ENCODE data around the gene TUBG2. TPM values are rescaled to one million over a fixed set of nuclear protein-coding genes. Genes with fewer than 3 reads are reported as not detected.

Gene TUBG2
- total RNA-seq, 4 donors from 2014 or later, result 19.7 to 57.3 (median 33.7) TPM

- Histone ChIP-seq H3K4me3 (no peak overlapping the region), H3K4me1 (peaks cover 0 to 52% (median 29%) of the 10 kb centered on the region in 3 donors), H3K27me3 (no peaks in the 10 kb centered on the region), H3K36me3 (peaks cover 0 to 53% of the 10 kb centered on the region in 2 donors), H3K27ac (peak overlapping the region in 3 of 4 donors; percentile 68 to 99 (median 71)), H3K9me3 (no peaks in the 10 kb centered on the region)
- TF ChIP-seq CTCF (IDR thresholded peaks at IDR 0.05) (no peak), POLR2A (IDR thresholded peaks at IDR 0.05) (no peak), POLR2AphosphoS5 (IDR thresholded peaks at IDR 0.05) (no peak), EP300 (IDR thresholded peaks at IDR 0.05) (no peak)
- ATAC-seq, result no peak
- 75 to 85% methylated on average over 10 to 13 of the region's 50 CpGs for WGBS, 2 donors (ENCODE audit: low coverage in 1 of 2)
Measured at GRCh38 chr17:42684929-42685556, 26.0 kb downstream of the TUBG2 start.

- Histone ChIP-seq H3K27ac (no peak overlapping the region), H3K27me3 (no peaks in the 10 kb centered on the region), H3K36me3 (peaks cover 0 to 61% of the 10 kb centered on the region in 2 donors), H3K4me3 (no peak overlapping the region), H3K9me3 (no peaks in the 10 kb centered on the region), H3K4me1 (peaks cover 0 to 44% (median 23%) of the 10 kb centered on the region in 3 donors)
- TF ChIP-seq CTCF (IDR thresholded peaks at IDR 0.05) (no peak), POLR2A (IDR thresholded peaks at IDR 0.05) (no peak), EP300 (IDR thresholded peaks at IDR 0.05) (no peak), POLR2AphosphoS5 (IDR thresholded peaks at IDR 0.05) (no peak)
- ATAC-seq, result no peak
- WGBS, 2 donors (ENCODE audit: low coverage in 1 of 2), result 67 to 75% methylated on average over 4 to 9 of the region's 14 CpGs
Measured at GRCh38 chr17:42685831-42686230, 26.7 kb downstream of the TUBG2 start.

- no peak for ATAC-seq
- peaks cover 0 to 36% (median 20%) of the 10 kb centered on the region in 3 donors for H3K4me1 ChIP-seq
- no peak overlapping the region for H3K4me3 ChIP-seq
- 78% methylated on average over 22 of the region's 32 CpGs; no CpG with 5 or more reads in 1 of the 2 donors for WGBS, 2 donors (ENCODE audit: low coverage in 1 of 2)
- no peaks in the 10 kb centered on the region for H3K27me3 ChIP-seq
- TF ChIP-seq EP300 (IDR thresholded peaks at IDR 0.05) (no peak), POLR2AphosphoS5 (IDR thresholded peaks at IDR 0.05) (no peak), POLR2A (IDR thresholded peaks at IDR 0.05) (no peak), CTCF (IDR thresholded peaks at IDR 0.05) (no peak)
- peaks cover 0 to 69% of the 10 kb centered on the region in 2 donors for H3K36me3 ChIP-seq
- H3K9me3 ChIP-seq, result no peaks in the 10 kb centered on the region
- no peak overlapping the region for H3K27ac ChIP-seq
Measured at GRCh38 chr17:42686520-42687128, 27.5 kb downstream of the TUBG2 start.

- 62% methylated on average over 8 of the region's 27 CpGs; no CpG with 5 or more reads in 1 of the 2 donors for WGBS, 2 donors (ENCODE audit: low coverage in 1 of 2)
Measured at GRCh38 chr17:42687707-42688320, 28.7 kb downstream of the TUBG2 start.

More at GRCh38 chr17:42687707-42688320, 28.7 kb downstream of the TUBG2 start:
- Histone ChIP-seq H3K36me3 (peaks cover 0 to 81% of the 10 kb centered on the region in 2 donors), H3K9me3 (no peaks in the 10 kb centered on the region), H3K4me3 (no peak overlapping the region), H3K4me1 (peaks cover 0 to 24% (median 8%) of the 10 kb centered on the region in 3 donors), H3K27me3 (no peaks in the 10 kb centered on the region), H3K27ac (no peak overlapping the region)
- no peak for ATAC-seq
- no peak for TF ChIP-seq CTCF (IDR thresholded peaks at IDR 0.05)
- TF ChIP-seq EP300 (IDR thresholded peaks at IDR 0.05), result no peak
- no peak for TF ChIP-seq POLR2AphosphoS5 (IDR thresholded peaks at IDR 0.05)
- no peak for TF ChIP-seq POLR2A (IDR thresholded peaks at IDR 0.05)

All from gastroesophageal sphincter (tissue), 4 donors.